ENCODE data around the gene PLPP6.
A peak's percentile ranks its signal among the peaks of the same experiment; 100 is the strongest.

Gene PLPP6

GRCh38 chr9:4669890-4670289, 7.8 kb downstream of the PLPP6 start:
- no peak overlapping the region for H2AFZ ChIP-seq (ENCODE audit: low read length)
- H2BK15ac ChIP-seq (ENCODE audit: low read length), result no peak overlapping the region
- H3K36me3 ChIP-seq (replicated peaks in 1 of 2; ENCODE audit: control insufficient read depth in 2 of 2, insufficient read depth in 2 of 2, low read length in 2 of 2), result no peaks in the 10 kb centered on the region
- DNase-seq (ENCODE audit: low spot score), result no peak
- no peak overlapping the region for H3K4ac ChIP-seq (ENCODE audit: low read length)
- no peak overlapping the region for H3K14ac ChIP-seq (ENCODE audit: low read length)
- no peak overlapping the region for H3K18ac ChIP-seq (ENCODE audit: low read length)
- no peaks in the 10 kb centered on the region for H3K79me1 ChIP-seq (ENCODE audit: low read depth, low read length)
- H3K27me3 ChIP-seq (ENCODE audit: control insufficient read depth in 3 of 3, insufficient read depth in 3 of 3, low read depth in 1 of 3, low read length in 3 of 3), result peaks cover 0 to 5% (median 0%) of the 10 kb centered on the region in 3 experiments
- no peak overlapping the region for H3K4me2 ChIP-seq (ENCODE audit: insufficient read depth, low read length, poor library complexity, severe bottlenecking)
- H4K91ac ChIP-seq (ENCODE audit: low read depth, low read length, poor library complexity), result no peak overlapping the region
- no peak overlapping the region for H2BK120ac ChIP-seq (ENCODE audit: low read depth, low read length)
- H2AK5ac ChIP-seq (ENCODE audit: low read depth, low read length), result no peak overlapping the region
- H3K4me3 ChIP-seq (ENCODE audit: low read length in 2 of 2), result no peak overlapping the region
- no peak overlapping the region for H2BK5ac ChIP-seq (ENCODE audit: low read length)
- no peaks in the 10 kb centered on the region for H3K4me1 ChIP-seq (ENCODE audit: control insufficient read depth in 2 of 2, insufficient read depth in 1 of 2, low read depth in 1 of 2, low read length in 2 of 2)
- H3K9me3 ChIP-seq (replicated peaks in 1 of 2; ENCODE audit: control insufficient read depth in 2 of 2, insufficient read depth in 1 of 2, low read depth in 1 of 2, low read length in 2 of 2), result no peaks in the 10 kb centered on the region
- H3K23ac ChIP-seq (ENCODE audit: low read depth, low read length, poor library complexity), result no peak overlapping the region
- H3K27ac ChIP-seq (replicated peaks; ENCODE audit: low read length), result no peak overlapping the region
- H2BK12ac ChIP-seq (ENCODE audit: low read length), result no peak overlapping the region
- H3K9ac ChIP-seq (ENCODE audit: low read depth, low read length, poor library complexity), result no peak overlapping the region
- no peak overlapping the region for H4K8ac ChIP-seq (ENCODE audit: low read depth, low read length)

DNA sequence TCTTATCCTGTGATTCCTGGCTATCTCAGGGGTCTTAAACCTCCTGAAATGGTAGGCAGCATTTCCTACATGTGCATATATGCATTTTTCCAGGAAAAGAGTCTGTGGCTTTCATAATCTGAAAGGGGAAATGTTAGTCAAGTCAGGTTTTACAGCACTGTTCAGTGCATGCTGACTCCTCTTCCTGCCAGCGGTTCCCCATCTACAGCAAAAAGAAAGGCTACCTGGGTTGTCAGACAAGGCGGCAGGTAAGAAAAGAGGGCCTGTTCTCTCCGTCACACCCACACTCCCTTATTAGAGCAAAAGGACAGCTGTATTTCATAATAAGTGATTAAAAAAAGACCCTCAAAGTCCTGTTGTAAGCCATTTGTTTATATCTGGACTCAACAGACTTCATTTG, 8.5 kb downstream of the PLPP6 start:
- peaks cover 0 to 5% (median 0%) of the 10 kb centered on the region in 3 experiments for H3K27me3 ChIP-seq (ENCODE audit: control insufficient read depth in 3 of 3, insufficient read depth in 3 of 3, low read depth in 1 of 3, low read length in 3 of 3)
- no peak overlapping the region for H4K8ac ChIP-seq (ENCODE audit: low read depth, low read length)
- H3K79me1 ChIP-seq (ENCODE audit: low read depth, low read length), result no peaks in the 10 kb centered on the region
- H3K14ac ChIP-seq (ENCODE audit: low read length), result no peak overlapping the region
- peak overlapping the region; percentile 74 for H2AFZ ChIP-seq (ENCODE audit: low read length)
- no peak for DNase-seq (ENCODE audit: low spot score)
- no peak overlapping the region for H3K4me3 ChIP-seq (ENCODE audit: low read length in 2 of 2)
- H2BK5ac ChIP-seq (ENCODE audit: low read length), result no peak overlapping the region
- no CpG with 5 or more reads among the region's 3 CpGs for WGBS, 2 donors (ENCODE audit: extremely low coverage in 2 of 2, insufficient read length in 2 of 2, insufficient replicate concordance in 1 of 2)
- H3K18ac ChIP-seq (ENCODE audit: low read length), result no peak overlapping the region
- H3K4ac ChIP-seq (ENCODE audit: low read length), result no peak overlapping the region
- no peak overlapping the region for H2BK120ac ChIP-seq (ENCODE audit: low read depth, low read length)
- H3K27ac ChIP-seq (replicated peaks; ENCODE audit: low read length), result no peak overlapping the region
- no peak overlapping the region for H3K4me2 ChIP-seq (ENCODE audit: insufficient read depth, low read length, poor library complexity, severe bottlenecking)
- no peak overlapping the region for H2BK15ac ChIP-seq (ENCODE audit: low read length)
- H2BK12ac ChIP-seq (ENCODE audit: low read length), result no peak overlapping the region
- H3K36me3 ChIP-seq (replicated peaks in 1 of 2; ENCODE audit: control insufficient read depth in 2 of 2, insufficient read depth in 2 of 2, low read length in 2 of 2), result no peaks in the 10 kb centered on the region
- H4K91ac ChIP-seq (ENCODE audit: low read depth, low read length, poor library complexity), result no peak overlapping the region
- no peak overlapping the region for H3K9ac ChIP-seq (ENCODE audit: low read depth, low read length, poor library complexity)
- H3K23ac ChIP-seq (ENCODE audit: low read depth, low read length, poor library complexity), result no peak overlapping the region
- no peaks in the 10 kb centered on the region for H3K4me1 ChIP-seq (ENCODE audit: control insufficient read depth in 2 of 2, insufficient read depth in 1 of 2, low read depth in 1 of 2, low read length in 2 of 2)
- H3K9me3 ChIP-seq (replicated peaks in 1 of 2; ENCODE audit: control insufficient read depth in 2 of 2, insufficient read depth in 1 of 2, low read depth in 1 of 2, low read length in 2 of 2), result no peaks in the 10 kb centered on the region
- no peak overlapping the region for H2AK5ac ChIP-seq (ENCODE audit: low read depth, low read length)

GRCh38 chr9:4671737-4672136, 9.6 kb downstream of the PLPP6 start:
- H3K14ac ChIP-seq (ENCODE audit: low read length), result no peak overlapping the region
- H2BK5ac ChIP-seq (ENCODE audit: low read length), result no peak overlapping the region
- no peaks in the 10 kb centered on the region for H3K36me3 ChIP-seq (replicated peaks in 1 of 2; ENCODE audit: control insufficient read depth in 2 of 2, insufficient read depth in 2 of 2, low read length in 2 of 2)
- DNase-seq (ENCODE audit: low spot score), result no peak
- H2AFZ ChIP-seq (ENCODE audit: low read length), result no peak overlapping the region
- H2AK5ac ChIP-seq (ENCODE audit: low read depth, low read length), result no peak overlapping the region
- H2BK120ac ChIP-seq (ENCODE audit: low read depth, low read length), result no peak overlapping the region
- no peak overlapping the region for H3K4me3 ChIP-seq (ENCODE audit: low read length in 2 of 2)
- H3K9ac ChIP-seq (ENCODE audit: low read depth, low read length, poor library complexity), result no peak overlapping the region
- no peak overlapping the region for H3K18ac ChIP-seq (ENCODE audit: low read length)
- H2BK12ac ChIP-seq (ENCODE audit: low read length), result no peak overlapping the region
- no peaks in the 10 kb centered on the region for H3K4me1 ChIP-seq (ENCODE audit: control insufficient read depth in 2 of 2, insufficient read depth in 1 of 2, low read depth in 1 of 2, low read length in 2 of 2)
- H3K27ac ChIP-seq (replicated peaks; ENCODE audit: low read length), result no peak overlapping the region
- no peaks in the 10 kb centered on the region for H3K9me3 ChIP-seq (replicated peaks in 1 of 2; ENCODE audit: control insufficient read depth in 2 of 2, insufficient read depth in 1 of 2, low read depth in 1 of 2, low read length in 2 of 2)
- no peak overlapping the region for H4K8ac ChIP-seq (ENCODE audit: low read depth, low read length)
- H4K91ac ChIP-seq (ENCODE audit: low read depth, low read length, poor library complexity), result no peak overlapping the region
- no peak overlapping the region for H2BK15ac ChIP-seq (ENCODE audit: low read length)
- H3K79me1 ChIP-seq (ENCODE audit: low read depth, low read length), result no peaks in the 10 kb centered on the region
- no peak overlapping the region for H3K4me2 ChIP-seq (ENCODE audit: insufficient read depth, low read length, poor library complexity, severe bottlenecking)
- WGBS, 2 donors (ENCODE audit: extremely low coverage in 2 of 2, insufficient read length in 2 of 2, insufficient replicate concordance in 1 of 2), result no CpG with 5 or more reads among the region's 1 CpG
- H3K4ac ChIP-seq (ENCODE audit: low read length), result no peak overlapping the region
- H3K23ac ChIP-seq (ENCODE audit: low read depth, low read length, poor library complexity), result no peak overlapping the region
- H3K27me3 ChIP-seq (ENCODE audit: control insufficient read depth in 3 of 3, insufficient read depth in 3 of 3, low read depth in 1 of 3, low read length in 3 of 3), result peaks cover 0 to 2% (median 0%) of the 10 kb centered on the region in 3 experiments

DNA sequence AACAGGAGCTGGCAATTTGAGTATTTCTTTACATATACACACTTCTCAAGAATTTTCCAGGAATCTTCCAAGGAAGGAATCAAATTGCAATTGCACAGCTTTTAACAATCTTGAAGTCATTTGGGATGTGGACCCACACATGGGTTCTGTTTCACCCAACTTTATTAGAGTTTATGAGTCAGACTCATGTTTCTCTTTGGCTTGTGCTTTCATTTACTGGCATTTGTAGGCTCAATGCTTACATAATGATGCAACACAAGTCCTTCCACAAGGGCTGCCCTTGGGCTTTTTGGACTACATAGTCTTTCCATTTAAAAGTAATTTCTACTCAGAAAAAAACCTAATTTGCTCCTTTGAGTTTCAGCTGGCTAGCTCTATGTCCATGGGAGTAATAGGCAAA, 12.7 kb downstream of the PLPP6 start:
- Histone ChIP-seq H3K27ac (replicated peaks; ENCODE audit: low read length) (no peak overlapping the region), H3K9ac (ENCODE audit: low read depth, low read length, poor library complexity) (no peak overlapping the region), H4K91ac (ENCODE audit: low read depth, low read length, poor library complexity) (no peak overlapping the region), H3K36me3 (replicated peaks in 1 of 2; ENCODE audit: control insufficient read depth in 2 of 2, insufficient read depth in 2 of 2, low read length in 2 of 2) (no peaks in the 10 kb centered on the region), H3K27me3 (ENCODE audit: control insufficient read depth in 3 of 3, insufficient read depth in 3 of 3, low read depth in 1 of 3, low read length in 3 of 3) (no peaks in the 10 kb centered on the region), H2BK5ac (ENCODE audit: low read length) (no peak overlapping the region), H2BK12ac (ENCODE audit: low read length) (no peak overlapping the region), H2AFZ (ENCODE audit: low read length) (no peak overlapping the region), H3K4ac (ENCODE audit: low read length) (no peak overlapping the region), H3K18ac (ENCODE audit: low read length) (no peak overlapping the region), H2BK120ac (ENCODE audit: low read depth, low read length) (no peak overlapping the region), H3K14ac (ENCODE audit: low read length) (no peak overlapping the region), H3K4me1 (ENCODE audit: control insufficient read depth in 2 of 2, insufficient read depth in 1 of 2, low read depth in 1 of 2, low read length in 2 of 2) (peaks cover 0 to 7% of the 10 kb centered on the region in 2 donors), H2AK5ac (ENCODE audit: low read depth, low read length) (no peak overlapping the region), H4K8ac (ENCODE audit: low read depth, low read length) (no peak overlapping the region), H3K4me3 (ENCODE audit: low read length in 2 of 2) (no peak overlapping the region), H3K79me1 (ENCODE audit: low read depth, low read length) (no peaks in the 10 kb centered on the region), H2BK15ac (ENCODE audit: low read length) (no peak overlapping the region), H3K23ac (ENCODE audit: low read depth, low read length, poor library complexity) (no peak overlapping the region), H3K9me3 (replicated peaks in 1 of 2; ENCODE audit: control insufficient read depth in 2 of 2, insufficient read depth in 1 of 2, low read depth in 1 of 2, low read length in 2 of 2) (no peaks in the 10 kb centered on the region), H3K4me2 (ENCODE audit: insufficient read depth, low read length, poor library complexity, severe bottlenecking) (no peak overlapping the region)
- no peak for DNase-seq (ENCODE audit: low spot score)
